Measurements from ENCODE around the gene EGFLAM. TPM values are rescaled to one million over a fixed set of nuclear protein-coding genes. Genes with fewer than 3 reads are reported as not detected.

Gene EGFLAM
- total and polyA plus RNA-seq, 2 of the 4 experiments (the other 2 are of a cell fraction) = 0.77 to 1.1 TPM

DNA sequence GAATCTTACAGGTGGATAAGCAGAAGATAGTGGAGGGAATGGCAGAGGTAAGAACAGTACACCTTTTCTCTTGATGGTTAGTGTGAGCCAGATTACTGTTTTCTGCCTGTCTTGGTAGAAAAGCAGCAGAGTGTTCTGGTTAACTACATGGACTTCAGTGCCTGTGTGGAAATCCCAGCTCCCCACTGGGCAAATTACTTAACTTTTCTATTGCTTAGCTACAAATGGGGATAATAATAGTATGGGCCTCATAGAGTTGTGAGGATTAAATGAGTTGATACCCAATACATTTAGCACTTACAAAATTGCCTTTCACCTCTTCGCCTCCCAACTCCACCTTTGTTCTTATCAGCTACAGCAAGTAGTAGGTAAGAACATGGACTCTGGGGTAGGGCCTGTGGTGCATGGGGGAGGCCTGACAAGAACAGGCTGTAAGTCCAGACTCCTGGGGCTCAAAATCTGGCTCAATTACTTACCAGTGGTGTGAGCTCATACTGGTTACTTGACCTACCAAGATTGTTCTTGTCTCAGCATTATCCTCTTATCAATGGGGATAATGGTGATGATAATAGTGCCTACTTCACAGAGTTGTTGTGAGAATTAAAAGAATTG, 173.0 kb downstream of the EGFLAM start:
- ChIA-PET POLR2A (ENCODE audit: unreplicated experiment) (no interaction called here), CTCF (interaction anchor here (2.0 kb wide), 1 partner anchor 10 kb away, joined by 5 read pairs; no protein-coding TSS in a partner anchor)
- Histone ChIP-seq H3K4me1 (ENCODE audit: control insufficient read depth, insufficient read depth, low read length) (peaks cover 26% of the 10 kb centered on the region), H3K4me3 (ENCODE audit: insufficient read depth, low read depth, low read length) (no peak overlapping the region), H4K5ac (ENCODE audit: low read depth, low read length) (no peak overlapping the region), H3K18ac (ENCODE audit: low read depth, low read length) (no peak overlapping the region), H3K4ac (ENCODE audit: low read depth, low read length) (no peak overlapping the region), H2AK9ac (replicated peaks; ENCODE audit: low read depth, low read length, poor library complexity) (no peak overlapping the region), H3K23ac (ENCODE audit: low read depth, low read length) (no peak overlapping the region), H3K9me1 (ENCODE audit: insufficient read depth, low read length) (peaks cover 10% of the 10 kb centered on the region), H3K9ac (ENCODE audit: low read depth, low read length) (no peak overlapping the region), H3K36me3 (ENCODE audit: control insufficient read depth, insufficient read depth, low read length) (no peaks in the 10 kb centered on the region), H2AK5ac (ENCODE audit: low read depth, low read length) (no peak overlapping the region), H2BK120ac (ENCODE audit: low read depth, low read length) (no peak overlapping the region), H3K27me3 (ENCODE audit: control insufficient read depth, insufficient read depth, low read length) (no peaks in the 10 kb centered on the region), H2BK20ac (ENCODE audit: low read depth, low read length) (no peak overlapping the region), H3K9me3 (ENCODE audit: control insufficient read depth, insufficient read depth, low read length) (no peaks in the 10 kb centered on the region), H2BK15ac (ENCODE audit: low read depth, low read length) (no peak overlapping the region), H3K56ac (ENCODE audit: extremely low read depth, insufficient read depth, low read length) (no peak overlapping the region), H3K79me1 (ENCODE audit: low read depth in 1 of 2, low read length in 2 of 2) (no peaks in the 10 kb centered on the region), H2AFZ (replicated peaks; ENCODE audit: low read length, poor library complexity) (no peak overlapping the region), H3K14ac (replicated peaks; ENCODE audit: low read depth, low read length) (no peak overlapping the region), H4K8ac (ENCODE audit: low read depth in 2 of 2, low read length in 2 of 2) (no peak overlapping the region), H4K91ac (ENCODE audit: insufficient read depth, low read depth, low read length) (no peak overlapping the region), H3K4me2 (ENCODE audit: low read depth, low read length) (no peak overlapping the region), H4K20me1 (ENCODE audit: insufficient read depth, low read length) (peaks cover 6% of the 10 kb centered on the region; the same call in 1 of the 2 replicates), H2BK5ac (ENCODE audit: low read depth, low read length, poor library complexity, severe bottlenecking) (no peak overlapping the region), H3K27ac (ENCODE audit: insufficient read depth, low read length) (no peak overlapping the region)
- intact Hi-C loops (cut with micrococcal nuclease) = no loop called here
- DNase-seq (no peak), ATAC-seq (ENCODE audit: low read depth) (no peak)
- BruUV-seq (replicated peaks) = no TSS peak
- TF ChIP-seq SMC3 (IDR thresholded peaks at IDR 0.05; ENCODE audit: low read depth, low read length) (no peak), POLR2A (IDR thresholded peaks at IDR 0.05; ENCODE audit: low read depth, low read length) (no peak), FOS (IDR thresholded peaks at IDR 0.05; ENCODE audit: low read depth, low read length) (no peak), MAFK (IDR thresholded peaks at IDR 0.05; ENCODE audit: low read depth, low read length) (no peak), RFX5 (IDR thresholded peaks at IDR 0.05; ENCODE audit: low read depth, low read length) (no peak), CHD1 (IDR thresholded peaks at IDR 0.05; ENCODE audit: low read depth, low read length) (no peak), MXI1 (IDR thresholded peaks at IDR 0.05; ENCODE audit: borderline replicate concordance, low read depth, low read length) (no peak)
- TF ChIP-seq, protein P1, sequence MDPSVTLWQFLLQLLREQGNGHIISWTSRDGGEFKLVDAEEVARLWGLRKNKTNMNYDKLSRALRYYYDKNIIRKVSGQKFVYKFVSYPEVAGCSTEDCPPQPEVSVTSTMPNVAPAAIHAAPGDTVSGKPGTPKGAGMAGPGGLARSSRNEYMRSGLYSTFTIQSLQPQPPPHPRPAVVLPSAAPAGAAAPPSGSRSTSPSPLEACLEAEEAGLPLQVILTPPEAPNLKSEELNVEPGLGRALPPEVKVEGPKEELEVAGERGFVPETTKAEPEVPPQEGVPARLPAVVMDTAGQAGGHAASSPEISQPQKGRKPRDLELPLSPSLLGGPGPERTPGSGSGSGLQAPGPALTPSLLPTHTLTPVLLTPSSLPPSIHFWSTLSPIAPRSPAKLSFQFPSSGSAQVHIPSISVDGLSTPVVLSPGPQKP (IDR thresholded peaks at IDR 0.05; ENCODE audit: borderline replicate concordance, low read depth, low read length) = no peak
- no CpG with 5 or more reads among the region's 1 CpG for WGBS, 2 experiments (ENCODE audit: extremely low coverage in 2 of 2, insufficient read length in 1 of 2)
- in situ Hi-C loops (cut with MboI; ENCODE audit: low sequenced_read_pairs) = no loop called here
- dilution Hi-C loops (cut with HindIII; ENCODE audit: low sequenced_read_pairs, unreplicated experiment) = no loop called here

All from IMR-90 (cell line).